Suprapubic skin (tissue), 3 donors: ENCODE data around the gene BCL11A.

Source experiments
- POLR2A ChIP-seq, 2 donors: fragments of 450-650 bp; IDR thresholded peaks; one replicate each; pipeline ENCODE4 v1.6.1; 2017; ENCODE audit warnings: antibody characterized with exemption in 2 of 2, mild to moderate bottlenecking in 2 of 2, moderate library complexity in 2 of 2
- TF ChIP-seq, protein P1 (sequence below), 2 donors: fragments of 200-600 bp in 1 of 2; fragments of 450-650 bp in 1 of 2; sonication (generic) in 1 of 2; IDR thresholded peaks; one replicate each; pipeline ENCODE4 v1.5.1; 2016 to 2019; ENCODE audit warnings: antibody characterized with exemption in 2 of 2, mild to moderate bottlenecking in 1 of 2, moderate library complexity in 1 of 2

DNA sequence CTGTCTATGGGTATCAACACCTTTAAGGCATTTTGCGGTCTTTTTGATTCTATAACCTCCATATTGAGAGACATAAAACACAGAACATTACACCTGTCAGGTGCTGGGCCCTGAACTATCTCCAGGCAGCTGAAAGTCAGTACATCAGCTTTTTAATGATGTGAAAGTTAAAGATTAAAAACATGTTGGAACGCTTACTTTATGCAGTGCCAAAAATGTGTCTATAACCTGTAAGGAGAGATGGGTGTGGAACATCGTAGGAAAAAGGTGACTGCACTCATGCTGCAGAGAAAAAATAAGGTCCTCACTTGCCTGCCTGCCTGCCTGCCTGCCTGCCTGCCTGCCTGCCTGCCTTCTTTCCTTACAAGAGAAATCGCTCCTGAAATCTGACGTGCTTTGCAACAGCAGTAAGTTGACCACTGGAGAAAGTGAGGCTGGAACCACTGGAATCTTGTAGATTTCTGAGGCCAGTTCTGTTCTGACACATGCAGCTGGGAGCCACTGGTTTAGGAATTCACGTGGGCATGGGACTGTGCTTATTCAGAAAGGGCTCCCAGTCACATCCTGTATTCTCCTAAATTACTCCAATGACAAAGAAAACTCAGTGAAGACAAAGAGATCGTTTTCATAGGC lies 34.1 kb downstream of the BCL11A start:
- TF ChIP-seq, protein P1, sequence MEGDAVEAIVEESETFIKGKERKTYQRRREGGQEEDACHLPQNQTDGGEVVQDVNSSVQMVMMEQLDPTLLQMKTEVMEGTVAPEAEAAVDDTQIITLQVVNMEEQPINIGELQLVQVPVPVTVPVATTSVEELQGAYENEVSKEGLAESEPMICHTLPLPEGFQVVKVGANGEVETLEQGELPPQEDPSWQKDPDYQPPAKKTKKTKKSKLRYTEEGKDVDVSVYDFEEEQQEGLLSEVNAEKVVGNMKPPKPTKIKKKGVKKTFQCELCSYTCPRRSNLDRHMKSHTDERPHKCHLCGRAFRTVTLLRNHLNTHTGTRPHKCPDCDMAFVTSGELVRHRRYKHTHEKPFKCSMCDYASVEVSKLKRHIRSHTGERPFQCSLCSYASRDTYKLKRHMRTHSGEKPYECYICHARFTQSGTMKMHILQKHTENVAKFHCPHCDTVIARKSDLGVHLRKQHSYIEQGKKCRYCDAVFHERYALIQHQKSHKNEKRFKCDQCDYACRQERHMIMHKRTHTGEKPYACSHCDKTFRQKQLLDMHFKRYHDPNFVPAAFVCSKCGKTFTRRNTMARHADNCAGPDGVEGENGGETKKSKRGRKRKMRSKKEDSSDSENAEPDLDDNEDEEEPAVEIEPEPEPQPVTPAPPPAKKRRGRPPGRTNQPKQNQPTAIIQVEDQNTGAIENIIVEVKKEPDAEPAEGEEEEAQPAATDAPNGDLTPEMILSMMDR (IDR thresholded peaks at IDR 0.05), result no peak
- TF ChIP-seq POLR2A (IDR thresholded peaks at IDR 0.05), result no peak
